K562 (cell line): ENCODE measurements around the gene SERINC5.

Experiments
- CBX8 ChIP-seq: fragments of 200-600 bp; sonication (generic); IDR thresholded peaks from 2 replicates; pipeline ENCODE4 v1.6.1; 2012; ENCODE audit warnings: borderline replicate concordance, mixed run types, low read depth, mild to moderate bottlenecking, moderate library complexity, mixed read lengths, low read length, control low read depth, inconsistent platforms; ENCODE audit not compliant: poor library complexity, severe bottlenecking; ENCODE audit errors: extremely low read depth
- CTBP1 ChIP-seq: fragments of 450-650 bp; IDR thresholded peaks from 2 replicates; pipeline ENCODE4 v1.6.1; 2016; ENCODE audit warnings: borderline replicate concordance
- IRF2 ChIP-seq: sonication (generic); formaldehyde crosslinking; IDR thresholded peaks from 2 replicates; pipeline ENCODE4 v1.8.1; 2022; ENCODE audit warnings: mild to moderate bottlenecking, missing genetic modification reagents
- KAT8 ChIP-seq: fragments of 450-650 bp; IDR thresholded peaks from 2 replicates; pipeline ENCODE4 v1.6.1; 2016; ENCODE audit warnings: low read depth, mild to moderate bottlenecking
- MTA2 ChIP-seq: fragments of 450-650 bp; IDR thresholded peaks from 2 replicates; pipeline ENCODE4 v1.6.1; 2016; ENCODE audit warnings: low read depth
- POLR3A ChIP-seq: IDR thresholded peaks from 2 replicates; pipeline ENCODE4 v1.6.1; 2011; ENCODE audit warnings: borderline replicate concordance, mild to moderate bottlenecking, moderate library complexity; ENCODE audit not compliant: insufficient read length, insufficient read depth; ENCODE audit errors: extremely low read depth
- TEAD1 ChIP-seq, 2 experiments: fragments of 450-650 bp in 1 of 2; sonication (generic) in 1 of 2; formaldehyde crosslinking; IDR thresholded peaks; 2 replicates each; pipeline versions ENCODE4 v1.4.0 to v1.8.0; 2020 to 2022; ENCODE audit warnings: mild to moderate bottlenecking in 2 of 2, missing genetic modification reagents in 1 of 2
- ZNF76 ChIP-seq: fragments of 250-450 bp; sonication (Bioruptor Pico); IDR thresholded peaks from 2 replicates; pipeline ENCODE4 v1.4.0; 2020; ENCODE audit warnings: mild to moderate bottlenecking, moderate library complexity, borderline replicate concordance
- TF ChIP-seq, protein P1 (sequence below): fragments of 450-650 bp; IDR thresholded peaks from 2 replicates; pipeline ENCODE4 v1.6.1; 2016
- TF ChIP-seq, protein P2 (sequence below): sonication (generic); formaldehyde crosslinking; IDR thresholded peaks from 2 replicates; pipeline ENCODE4 v1.8.0; 2023; ENCODE audit warnings: mild to moderate bottlenecking, missing genetic modification reagents
- TF ChIP-seq, protein P3 (sequence below), 2 experiments: fragments of 450-650 bp; formaldehyde crosslinking in 1 of 2; IDR thresholded peaks; 2 replicates each; pipeline versions ENCODE4 v1.4.0 to v1.6.1; 2014 to 2020; ENCODE audit warnings: mild to moderate bottlenecking in 2 of 2, borderline replicate concordance in 1 of 2, low read depth in 1 of 2
- TF ChIP-seq, protein P4 (sequence below): sonication (generic); formaldehyde crosslinking; IDR thresholded peaks from 2 replicates; pipeline ENCODE4 v1.8.0; 2022; ENCODE audit warnings: mild to moderate bottlenecking, low read depth, missing genetic modification reagents
- TF ChIP-seq, protein P5 (sequence below), 2 experiments: fragments of 150-350 bp in 1 of 2; IDR thresholded peaks; 2 replicates each; pipeline ENCODE4 v1.6.1; 2012 to 2016; ENCODE audit warnings: low read depth in 2 of 2, low read length in 2 of 2, mild to moderate bottlenecking in 1 of 2, moderate library complexity in 1 of 2

DNA sequence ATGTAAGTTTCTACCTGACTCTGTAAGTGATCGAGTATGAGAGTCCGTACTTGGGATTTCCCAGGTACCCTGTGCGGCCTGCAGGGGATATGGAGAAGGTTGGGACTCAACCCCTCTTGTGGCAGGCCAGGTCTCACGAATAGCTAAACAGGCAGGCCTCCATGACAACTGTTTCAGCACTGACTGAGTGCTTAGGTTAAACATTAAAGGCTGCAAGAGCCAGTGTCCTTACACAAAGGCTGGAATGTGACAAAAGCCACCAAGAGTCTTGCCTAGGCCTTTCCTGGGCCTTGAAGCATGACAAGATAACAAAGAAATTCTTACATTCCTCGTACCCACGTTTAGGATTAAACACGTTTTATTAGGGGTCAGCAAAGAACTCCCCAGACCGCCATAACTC lies 162.1 kb downstream of the SERINC5 start:
- TF ChIP-seq, protein P1, sequence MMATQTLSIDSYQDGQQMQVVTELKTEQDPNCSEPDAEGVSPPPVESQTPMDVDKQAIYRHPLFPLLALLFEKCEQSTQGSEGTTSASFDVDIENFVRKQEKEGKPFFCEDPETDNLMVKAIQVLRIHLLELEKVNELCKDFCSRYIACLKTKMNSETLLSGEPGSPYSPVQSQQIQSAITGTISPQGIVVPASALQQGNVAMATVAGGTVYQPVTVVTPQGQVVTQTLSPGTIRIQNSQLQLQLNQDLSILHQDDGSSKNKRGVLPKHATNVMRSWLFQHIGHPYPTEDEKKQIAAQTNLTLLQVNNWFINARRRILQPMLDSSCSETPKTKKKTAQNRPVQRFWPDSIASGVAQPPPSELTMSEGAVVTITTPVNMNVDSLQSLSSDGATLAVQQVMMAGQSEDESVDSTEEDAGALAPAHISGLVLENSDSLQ = no peak
- TF ChIP-seq IRF2 (CRISPR knock-in tag) (no peak), CTBP1 (no peak), MTA2 (no peak), ZNF76 (CRISPR knock-in tag) (no peak), POLR3A (no peak), KAT8 (no peak), CBX8 (no peak), TEAD1 (CRISPR knock-in tag; IDR thresholded peaks at IDR 0.05) (no peak)
- TF ChIP-seq, protein P2, sequence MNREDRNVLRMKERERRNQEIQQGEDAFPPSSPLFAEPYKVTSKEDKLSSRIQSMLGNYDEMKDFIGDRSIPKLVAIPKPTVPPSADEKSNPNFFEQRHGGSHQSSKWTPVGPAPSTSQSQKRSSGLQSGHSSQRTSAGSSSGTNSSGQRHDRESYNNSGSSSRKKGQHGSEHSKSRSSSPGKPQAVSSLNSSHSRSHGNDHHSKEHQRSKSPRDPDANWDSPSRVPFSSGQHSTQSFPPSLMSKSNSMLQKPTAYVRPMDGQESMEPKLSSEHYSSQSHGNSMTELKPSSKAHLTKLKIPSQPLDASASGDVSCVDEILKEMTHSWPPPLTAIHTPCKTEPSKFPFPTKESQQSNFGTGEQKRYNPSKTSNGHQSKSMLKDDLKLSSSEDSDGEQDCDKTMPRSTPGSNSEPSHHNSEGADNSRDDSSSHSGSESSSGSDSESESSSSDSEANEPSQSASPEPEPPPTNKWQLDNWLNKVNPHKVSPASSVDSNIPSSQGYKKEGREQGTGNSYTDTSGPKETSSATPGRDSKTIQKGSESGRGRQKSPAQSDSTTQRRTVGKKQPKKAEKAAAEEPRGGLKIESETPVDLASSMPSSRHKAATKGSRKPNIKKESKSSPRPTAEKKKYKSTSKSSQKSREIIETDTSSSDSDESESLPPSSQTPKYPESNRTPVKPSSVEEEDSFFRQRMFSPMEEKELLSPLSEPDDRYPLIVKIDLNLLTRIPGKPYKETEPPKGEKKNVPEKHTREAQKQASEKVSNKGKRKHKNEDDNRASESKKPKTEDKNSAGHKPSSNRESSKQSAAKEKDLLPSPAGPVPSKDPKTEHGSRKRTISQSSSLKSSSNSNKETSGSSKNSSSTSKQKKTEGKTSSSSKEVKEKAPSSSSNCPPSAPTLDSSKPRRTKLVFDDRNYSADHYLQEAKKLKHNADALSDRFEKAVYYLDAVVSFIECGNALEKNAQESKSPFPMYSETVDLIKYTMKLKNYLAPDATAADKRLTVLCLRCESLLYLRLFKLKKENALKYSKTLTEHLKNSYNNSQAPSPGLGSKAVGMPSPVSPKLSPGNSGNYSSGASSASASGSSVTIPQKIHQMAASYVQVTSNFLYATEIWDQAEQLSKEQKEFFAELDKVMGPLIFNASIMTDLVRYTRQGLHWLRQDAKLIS (CRISPR knock-in tag) = no peak
- TF ChIP-seq, protein P3, sequence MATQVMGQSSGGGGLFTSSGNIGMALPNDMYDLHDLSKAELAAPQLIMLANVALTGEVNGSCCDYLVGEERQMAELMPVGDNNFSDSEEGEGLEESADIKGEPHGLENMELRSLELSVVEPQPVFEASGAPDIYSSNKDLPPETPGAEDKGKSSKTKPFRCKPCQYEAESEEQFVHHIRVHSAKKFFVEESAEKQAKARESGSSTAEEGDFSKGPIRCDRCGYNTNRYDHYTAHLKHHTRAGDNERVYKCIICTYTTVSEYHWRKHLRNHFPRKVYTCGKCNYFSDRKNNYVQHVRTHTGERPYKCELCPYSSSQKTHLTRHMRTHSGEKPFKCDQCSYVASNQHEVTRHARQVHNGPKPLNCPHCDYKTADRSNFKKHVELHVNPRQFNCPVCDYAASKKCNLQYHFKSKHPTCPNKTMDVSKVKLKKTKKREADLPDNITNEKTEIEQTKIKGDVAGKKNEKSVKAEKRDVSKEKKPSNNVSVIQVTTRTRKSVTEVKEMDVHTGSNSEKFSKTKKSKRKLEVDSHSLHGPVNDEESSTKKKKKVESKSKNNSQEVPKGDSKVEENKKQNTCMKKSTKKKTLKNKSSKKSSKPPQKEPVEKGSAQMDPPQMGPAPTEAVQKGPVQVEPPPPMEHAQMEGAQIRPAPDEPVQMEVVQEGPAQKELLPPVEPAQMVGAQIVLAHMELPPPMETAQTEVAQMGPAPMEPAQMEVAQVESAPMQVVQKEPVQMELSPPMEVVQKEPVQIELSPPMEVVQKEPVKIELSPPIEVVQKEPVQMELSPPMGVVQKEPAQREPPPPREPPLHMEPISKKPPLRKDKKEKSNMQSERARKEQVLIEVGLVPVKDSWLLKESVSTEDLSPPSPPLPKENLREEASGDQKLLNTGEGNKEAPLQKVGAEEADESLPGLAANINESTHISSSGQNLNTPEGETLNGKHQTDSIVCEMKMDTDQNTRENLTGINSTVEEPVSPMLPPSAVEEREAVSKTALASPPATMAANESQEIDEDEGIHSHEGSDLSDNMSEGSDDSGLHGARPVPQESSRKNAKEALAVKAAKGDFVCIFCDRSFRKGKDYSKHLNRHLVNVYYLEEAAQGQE (IDR thresholded peaks at IDR 0.05; ENCODE audit: borderline replicate concordance) = no peak
- TF ChIP-seq, protein P3 (CRISPR knock-in tag; IDR thresholded peaks at IDR 0.05; ENCODE audit: low read depth) = no peak
- TF ChIP-seq, protein P4, sequence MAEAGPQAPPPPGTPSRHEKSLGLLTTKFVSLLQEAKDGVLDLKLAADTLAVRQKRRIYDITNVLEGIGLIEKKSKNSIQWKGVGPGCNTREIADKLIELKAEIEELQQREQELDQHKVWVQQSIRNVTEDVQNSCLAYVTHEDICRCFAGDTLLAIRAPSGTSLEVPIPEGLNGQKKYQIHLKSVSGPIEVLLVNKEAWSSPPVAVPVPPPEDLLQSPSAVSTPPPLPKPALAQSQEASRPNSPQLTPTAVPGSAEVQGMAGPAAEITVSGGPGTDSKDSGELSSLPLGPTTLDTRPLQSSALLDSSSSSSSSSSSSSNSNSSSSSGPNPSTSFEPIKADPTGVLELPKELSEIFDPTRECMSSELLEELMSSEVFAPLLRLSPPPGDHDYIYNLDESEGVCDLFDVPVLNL (CRISPR knock-in tag) = no peak
- TF ChIP-seq, protein P5, sequence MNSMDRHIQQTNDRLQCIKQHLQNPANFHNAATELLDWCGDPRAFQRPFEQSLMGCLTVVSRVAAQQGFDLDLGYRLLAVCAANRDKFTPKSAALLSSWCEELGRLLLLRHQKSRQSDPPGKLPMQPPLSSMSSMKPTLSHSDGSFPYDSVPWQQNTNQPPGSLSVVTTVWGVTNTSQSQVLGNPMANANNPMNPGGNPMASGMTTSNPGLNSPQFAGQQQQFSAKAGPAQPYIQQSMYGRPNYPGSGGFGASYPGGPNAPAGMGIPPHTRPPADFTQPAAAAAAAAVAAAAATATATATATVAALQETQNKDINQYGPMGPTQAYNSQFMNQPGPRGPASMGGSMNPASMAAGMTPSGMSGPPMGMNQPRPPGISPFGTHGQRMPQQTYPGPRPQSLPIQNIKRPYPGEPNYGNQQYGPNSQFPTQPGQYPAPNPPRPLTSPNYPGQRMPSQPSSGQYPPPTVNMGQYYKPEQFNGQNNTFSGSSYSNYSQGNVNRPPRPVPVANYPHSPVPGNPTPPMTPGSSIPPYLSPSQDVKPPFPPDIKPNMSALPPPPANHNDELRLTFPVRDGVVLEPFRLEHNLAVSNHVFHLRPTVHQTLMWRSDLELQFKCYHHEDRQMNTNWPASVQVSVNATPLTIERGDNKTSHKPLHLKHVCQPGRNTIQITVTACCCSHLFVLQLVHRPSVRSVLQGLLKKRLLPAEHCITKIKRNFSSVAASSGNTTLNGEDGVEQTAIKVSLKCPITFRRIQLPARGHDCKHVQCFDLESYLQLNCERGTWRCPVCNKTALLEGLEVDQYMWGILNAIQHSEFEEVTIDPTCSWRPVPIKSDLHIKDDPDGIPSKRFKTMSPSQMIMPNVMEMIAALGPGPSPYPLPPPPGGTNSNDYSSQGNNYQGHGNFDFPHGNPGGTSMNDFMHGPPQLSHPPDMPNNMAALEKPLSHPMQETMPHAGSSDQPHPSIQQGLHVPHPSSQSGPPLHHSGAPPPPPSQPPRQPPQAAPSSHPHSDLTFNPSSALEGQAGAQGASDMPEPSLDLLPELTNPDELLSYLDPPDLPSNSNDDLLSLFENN (IDR thresholded peaks at IDR 0.05; ENCODE audit: low read depth in 2 of 2, low read length in 2 of 2) = no peak
